Spleen (tissue), 7 donors: Measurements from ENCODE around the gene SLC25A47.

ENCODE experiments used
- CTCF ChIP-seq, 11 experiments: fragments of 200-600 bp in 7 of 11; fragments of 450-650 bp in 4 of 11; sonication (generic) in 4 of 11; IDR thresholded peaks in 8 of 11; conservative IDR thresholded peaks in 3 of 11; 1 replicate in 7 of 11; 2 replicates in 4 of 11; pipeline versions ENCODE4 v1.4.0 to v1.8.0; 2016 to 2021; ENCODE audit warnings: antibody characterized with exemption in 11 of 11, inconsistent platforms in 4 of 11, mild to moderate bottlenecking in 1 of 11
- POLR2AphosphoS5 ChIP-seq, 3 donors: sonication (generic); formaldehyde crosslinking; IDR thresholded peaks; one replicate each; pipeline ENCODE4 v1.5.1; 2017; ENCODE audit warnings: antibody characterized with exemption in 3 of 3
- donor health status: DM: no; HTN: no; CAD: no; lungs with moderate emphysema.
- donor health status: DM: no; HTN: no; CAD: no.
- donor health status: DM: no; HTN: no; CAD: no.

DNA sequence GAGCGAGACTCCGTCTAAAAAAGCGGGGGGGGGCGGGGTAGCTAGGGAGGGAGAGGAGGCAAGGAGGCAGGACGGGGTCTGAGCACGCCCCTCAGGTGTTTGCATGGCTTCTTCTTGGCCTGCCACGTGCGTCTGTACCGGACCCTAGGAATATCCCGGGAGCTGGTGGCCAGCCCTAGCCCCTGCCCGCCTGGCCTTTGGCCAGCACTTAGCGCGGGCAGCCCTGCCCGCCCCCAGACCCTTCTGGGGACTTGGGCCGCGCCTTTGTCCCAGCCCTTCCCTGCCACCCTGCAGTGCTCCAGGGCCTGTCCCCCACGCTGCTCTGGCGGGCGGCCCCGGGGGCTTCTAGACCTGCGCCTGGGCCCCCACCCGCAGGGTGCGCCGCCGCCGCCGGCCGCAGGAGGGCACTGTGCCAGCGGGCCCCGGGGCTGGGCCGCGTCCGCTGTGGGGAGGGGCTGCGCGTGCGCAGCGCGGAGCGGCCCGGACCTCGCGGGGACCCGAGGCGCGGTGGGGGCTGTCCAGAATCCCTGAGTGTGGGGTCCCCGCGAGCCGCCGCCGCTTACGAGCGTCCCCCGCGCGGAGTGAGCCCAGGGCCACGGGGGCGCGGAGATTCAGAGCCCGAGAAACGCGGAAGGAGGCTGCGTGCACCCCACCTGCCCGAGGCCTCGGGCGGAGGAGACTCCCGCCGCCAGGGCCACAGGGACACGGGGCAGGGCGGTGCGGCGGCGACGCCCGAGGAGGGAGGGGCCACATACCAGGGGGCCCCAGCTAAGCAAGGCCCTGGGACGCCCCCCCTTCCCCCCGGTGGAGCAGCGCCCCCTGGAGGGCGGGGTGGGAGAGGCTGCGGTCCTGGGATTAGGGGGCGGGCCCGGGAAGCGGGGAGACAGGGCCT lies 37.9 kb upstream of the SLC25A47 start:
- TF ChIP-seq CTCF (IDR thresholded peaks at IDR 0.05 in 8 of 11, conservative IDR thresholded peaks at IDR 0.05 in 3 of 11) (peak; percentile 63 to 90 (median 79)), POLR2AphosphoS5 (IDR thresholded peaks at IDR 0.05) (peak; percentile 82 to 86 (median 83))
